SK-N-SH treated with all-trans-retinoic acid at 6 μM for 48 hours (cell line): ENCODE measurements around the gene CHI3L2.

Source experiments
- ARNTL ChIP-seq: fragments of 450-650 bp; formaldehyde crosslinking; IDR thresholded peaks from 2 replicates; pipeline ENCODE4 v1.5.0; 2020; ENCODE audit warnings: low read depth, mild to moderate bottlenecking, moderate library complexity, borderline replicate concordance
- CSDC2 ChIP-seq: fragments of 250-450 bp; sonication (Bioruptor Pico); IDR thresholded peaks from 2 replicates; pipeline ENCODE4 v1.5.0; 2020; ENCODE audit warnings: mild to moderate bottlenecking, moderate library complexity
- CSRNP3 ChIP-seq: fragments of 250-450 bp; sonication (Bioruptor Pico); IDR thresholded peaks from 2 replicates; pipeline ENCODE4 v1.5.1; 2021; ENCODE audit warnings: mild to moderate bottlenecking, moderate library complexity
- GLIS3 ChIP-seq: fragments of 250-450 bp; sonication (Bioruptor Pico); IDR thresholded peaks from 2 replicates; pipeline ENCODE4 v1.5.0; 2020; ENCODE audit warnings: mild to moderate bottlenecking, moderate library complexity
- ISL1 ChIP-seq: fragments of 250-450 bp; sonication (Bioruptor Pico); IDR thresholded peaks from 2 replicates; pipeline ENCODE4 v2.1.2; 2022; ENCODE audit warnings: mild to moderate bottlenecking, moderate library complexity
- PATZ1 ChIP-seq: fragments of 250-450 bp; sonication (Bioruptor Pico); IDR thresholded peaks from 2 replicates; pipeline ENCODE4 v1.8.0; 2020; ENCODE audit warnings: mild to moderate bottlenecking, moderate library complexity, borderline replicate concordance
- RARB ChIP-seq: fragments of 250-450 bp; sonication (Bioruptor Pico); IDR thresholded peaks from 2 replicates; pipeline ENCODE4 v1.8.0; 2021; ENCODE audit warnings: mild to moderate bottlenecking, moderate library complexity
- ZC3H10 ChIP-seq: fragments of 250-450 bp; sonication (Bioruptor Pico); IDR thresholded peaks from 2 replicates; pipeline ENCODE4 v1.5.1; 2021; ENCODE audit warnings: mild to moderate bottlenecking, moderate library complexity
- ZFP3 ChIP-seq: fragments of 250-450 bp; sonication (Bioruptor Pico); IDR thresholded peaks from 2 replicates; pipeline ENCODE4 v1.5.0; 2020; ENCODE audit warnings: mild to moderate bottlenecking, moderate library complexity
- ZFP30 ChIP-seq: fragments of 450-650 bp; formaldehyde crosslinking; IDR thresholded peaks from 2 replicates; pipeline ENCODE4 v1.5.0; 2022; ENCODE audit warnings: mild to moderate bottlenecking, moderate library complexity
- ZNF70 ChIP-seq: fragments of 450-650 bp; formaldehyde crosslinking; IDR thresholded peaks from 2 replicates; pipeline ENCODE4 v1.5.0; 2020; ENCODE audit warnings: mild to moderate bottlenecking, moderate library complexity

GRCh38 chr1:111232134-111232533 is 4.6 kb downstream of the CHI3L2 start:
- TF ChIP-seq CSDC2 (CRISPR knock-in tag): no peak
- TF ChIP-seq PATZ1: no peak
- no peak for TF ChIP-seq RARB (CRISPR knock-in tag)
- no peak for TF ChIP-seq ARNTL (CRISPR knock-in tag)
- no peak for TF ChIP-seq ZFP30 (CRISPR knock-in tag)
- no peak for TF ChIP-seq ZNF70 (CRISPR knock-in tag)
- TF ChIP-seq ZFP3: no peak
- no peak for TF ChIP-seq ZC3H10 (CRISPR knock-in tag)
- no peak for TF ChIP-seq ISL1 (CRISPR knock-in tag)
- no peak for TF ChIP-seq CSRNP3 (CRISPR knock-in tag)
- TF ChIP-seq GLIS3 (CRISPR knock-in tag): no peak
